Measurements from ENCODE around the gene RBMS3.
"Not testable (repeated sequence)": the region's sequence is repeated elsewhere in the genome, so short reads cannot be mapped to it uniquely, and the experiment has no call there.

The RBMS3 gene

GRCh38 chr3:29312395-29312794, 31.5 kb downstream of the RBMS3 start:
- no peak for DNase-seq (ENCODE audit: low read depth in 3 of 3)

- DNase-seq (ENCODE audit: low read depth in 3 of 3) = no peak
Observed at GRCh38 chr3:29312960-29313452, 32.1 kb downstream of the RBMS3 start.

- DNase-seq (ENCODE audit: low read depth in 3 of 3) = no peak
Observed at GRCh38 chr3:29313981-29314726, 33.3 kb downstream of the RBMS3 start.

- DNase-seq (ENCODE audit: low read depth in 3 of 3) = no peak
Observed at GRCh38 chr3:29314727-29315088, 33.8 kb downstream of the RBMS3 start.

- DNase-seq (ENCODE audit: low read depth in 3 of 3) = no peak
Observed at GRCh38 chr3:29317659-29318173, 36.8 kb downstream of the RBMS3 start.

GRCh38 chr3:29318251-29318650, 37.4 kb downstream of the RBMS3 start:
- DNase-seq (ENCODE audit: low read depth in 3 of 3) = no peak

- DNase-seq (ENCODE audit: low read depth in 3 of 3) = no peak
Observed at GRCh38 chr3:29319262-29319661, 38.4 kb downstream of the RBMS3 start.

GRCh38 chr3:29319798-29320197, 38.9 kb downstream of the RBMS3 start:
- no peak for DNase-seq (ENCODE audit: low read depth in 3 of 3)

GRCh38 chr3:29322586-29322985, 41.7 kb downstream of the RBMS3 start:
- no peak for DNase-seq (ENCODE audit: low read depth in 3 of 3)

GRCh38 chr3:29324180-29324651, 43.3 kb downstream of the RBMS3 start:
- no peak for DNase-seq (ENCODE audit: low read depth in 3 of 3)

- DNase-seq (ENCODE audit: low read depth in 3 of 3) = not testable (repeated sequence)
Observed at GRCh38 chr3:29326540-29326939, 45.7 kb downstream of the RBMS3 start.

- DNase-seq (ENCODE audit: low read depth in 3 of 3) = no peak
Observed at GRCh38 chr3:29329986-29330890, 49.4 kb downstream of the RBMS3 start.

- DNase-seq (ENCODE audit: low read depth in 3 of 3) = no peak
Observed at GRCh38 chr3:29331035-29331434, 50.2 kb downstream of the RBMS3 start.

GRCh38 chr3:29331456-29332194, 50.8 kb downstream of the RBMS3 start:
- DNase-seq (ENCODE audit: low read depth in 3 of 3) = no peak

GRCh38 chr3:29332195-29332637, 51.3 kb downstream of the RBMS3 start:
- no peak for DNase-seq (ENCODE audit: low read depth in 3 of 3)

- no peak for DNase-seq (ENCODE audit: low read depth in 3 of 3)
Observed at GRCh38 chr3:29333576-29333975, 52.7 kb downstream of the RBMS3 start.

- no peak for DNase-seq (ENCODE audit: low read depth in 3 of 3)
Observed at GRCh38 chr3:29334706-29335105, 53.8 kb downstream of the RBMS3 start.

GRCh38 chr3:29335438-29335837, 54.6 kb downstream of the RBMS3 start:
- DNase-seq (ENCODE audit: low read depth in 3 of 3) = no peak

- DNase-seq (ENCODE audit: low read depth in 3 of 3) = no peak
Observed at GRCh38 chr3:29335943-29336342, 55.1 kb downstream of the RBMS3 start.

- no peak for DNase-seq (ENCODE audit: low read depth in 3 of 3)
Observed at GRCh38 chr3:29337565-29337964, 56.7 kb downstream of the RBMS3 start.

- no peak for DNase-seq (ENCODE audit: low read depth in 3 of 3)
Observed at GRCh38 chr3:29338377-29338776, 57.5 kb downstream of the RBMS3 start.
